Measurements from ENCODE around the gene DHRS12. TPM values are rescaled to one million over a fixed set of nuclear protein-coding genes. Genes with fewer than 3 reads are reported as not detected.

DHRS12 gene
- total RNA-seq, 6 experiments from 2014 or later: 10.2 to 17.6 (median 12.4) TPM

DNA sequence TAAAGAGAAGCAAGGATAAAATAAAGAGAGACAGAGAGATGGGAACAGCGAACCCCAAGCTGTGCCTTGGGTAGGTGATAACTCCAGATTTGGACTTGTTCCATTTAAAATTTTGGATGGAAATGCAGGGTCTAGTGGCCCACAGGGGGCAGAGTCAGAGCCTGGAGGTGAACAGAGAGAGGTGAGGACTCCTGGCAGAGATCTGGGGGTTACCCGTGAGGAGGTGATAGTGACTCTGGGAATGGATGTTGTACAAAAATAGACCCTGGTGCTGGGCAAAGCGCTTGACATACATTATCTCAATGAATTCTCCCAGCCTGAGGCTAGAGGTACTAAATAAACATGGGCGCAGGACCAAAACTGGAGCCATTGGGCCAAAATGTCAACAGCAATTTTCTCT lies 14.3 kb upstream of the DHRS12 start:
- TF ChIP-seq POLR2A (IDR thresholded peaks at IDR 0.05): no peak
- TF ChIP-seq, protein P1, sequence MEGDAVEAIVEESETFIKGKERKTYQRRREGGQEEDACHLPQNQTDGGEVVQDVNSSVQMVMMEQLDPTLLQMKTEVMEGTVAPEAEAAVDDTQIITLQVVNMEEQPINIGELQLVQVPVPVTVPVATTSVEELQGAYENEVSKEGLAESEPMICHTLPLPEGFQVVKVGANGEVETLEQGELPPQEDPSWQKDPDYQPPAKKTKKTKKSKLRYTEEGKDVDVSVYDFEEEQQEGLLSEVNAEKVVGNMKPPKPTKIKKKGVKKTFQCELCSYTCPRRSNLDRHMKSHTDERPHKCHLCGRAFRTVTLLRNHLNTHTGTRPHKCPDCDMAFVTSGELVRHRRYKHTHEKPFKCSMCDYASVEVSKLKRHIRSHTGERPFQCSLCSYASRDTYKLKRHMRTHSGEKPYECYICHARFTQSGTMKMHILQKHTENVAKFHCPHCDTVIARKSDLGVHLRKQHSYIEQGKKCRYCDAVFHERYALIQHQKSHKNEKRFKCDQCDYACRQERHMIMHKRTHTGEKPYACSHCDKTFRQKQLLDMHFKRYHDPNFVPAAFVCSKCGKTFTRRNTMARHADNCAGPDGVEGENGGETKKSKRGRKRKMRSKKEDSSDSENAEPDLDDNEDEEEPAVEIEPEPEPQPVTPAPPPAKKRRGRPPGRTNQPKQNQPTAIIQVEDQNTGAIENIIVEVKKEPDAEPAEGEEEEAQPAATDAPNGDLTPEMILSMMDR (IDR thresholded peaks at IDR 0.05): no peak
- Histone ChIP-seq H3K4me1 (peaks cover 0 to 3% (median 0%) of the 10 kb centered on the region in 4 donors), H3K9me3 (no peaks in the 10 kb centered on the region), H3K27me3 (no peaks in the 10 kb centered on the region), H3K36me3 (no peaks in the 10 kb centered on the region), H3K27ac (no peak overlapping the region), H3K4me3 (no peak overlapping the region)
- intact Hi-C loops (cut with DNase I): no loop called here
- ATAC-seq (no peak), DNase-seq (no peak)
- WGBS (ENCODE audit: insufficient coverage, low coverage, low lambda C conversion rate, missing lambda C conversion rate): 90% methylated on average over 4 of the region's 4 CpGs

DNA sequence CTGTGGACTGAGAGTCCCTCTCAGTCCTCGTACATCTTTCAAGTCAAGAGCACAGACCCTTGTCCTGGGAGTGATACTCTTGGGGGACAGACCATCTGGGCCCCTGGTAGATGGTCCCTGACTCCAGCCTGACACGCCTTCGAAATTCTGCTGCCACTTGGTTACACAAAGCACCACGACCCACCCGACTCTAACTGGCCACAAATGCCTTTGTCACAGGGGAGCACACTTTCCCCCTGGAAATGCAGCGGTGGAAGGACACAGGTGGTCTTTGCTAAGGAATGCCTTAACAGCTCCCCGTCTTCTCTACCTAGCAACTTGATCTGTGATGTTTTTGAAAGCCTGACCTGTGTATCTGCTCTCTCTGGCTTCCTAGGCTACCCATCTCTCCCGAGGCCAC lies 13.8 kb upstream of the DHRS12 start:
- H3K36me3 ChIP-seq: no peaks in the 10 kb centered on the region
- DNase-seq (no peak), ATAC-seq (no peak)
- no peak overlapping the region for H3K27ac ChIP-seq
- no peaks in the 10 kb centered on the region for H3K9me3 ChIP-seq
- 78% methylated on average over 7 of the region's 8 CpGs for WGBS (ENCODE audit: insufficient coverage, low coverage, low lambda C conversion rate, missing lambda C conversion rate)
- intact Hi-C loops (cut with DNase I): no loop called here
- no peak for TF ChIP-seq POLR2A (IDR thresholded peaks at IDR 0.05)
- TF ChIP-seq, protein P1 (IDR thresholded peaks at IDR 0.05): no peak
- no peaks in the 10 kb centered on the region for H3K27me3 ChIP-seq
- no peak overlapping the region for H3K4me3 ChIP-seq
- peaks cover 0 to 3% (median 0%) of the 10 kb centered on the region in 4 donors for H3K4me1 ChIP-seq

DNA sequence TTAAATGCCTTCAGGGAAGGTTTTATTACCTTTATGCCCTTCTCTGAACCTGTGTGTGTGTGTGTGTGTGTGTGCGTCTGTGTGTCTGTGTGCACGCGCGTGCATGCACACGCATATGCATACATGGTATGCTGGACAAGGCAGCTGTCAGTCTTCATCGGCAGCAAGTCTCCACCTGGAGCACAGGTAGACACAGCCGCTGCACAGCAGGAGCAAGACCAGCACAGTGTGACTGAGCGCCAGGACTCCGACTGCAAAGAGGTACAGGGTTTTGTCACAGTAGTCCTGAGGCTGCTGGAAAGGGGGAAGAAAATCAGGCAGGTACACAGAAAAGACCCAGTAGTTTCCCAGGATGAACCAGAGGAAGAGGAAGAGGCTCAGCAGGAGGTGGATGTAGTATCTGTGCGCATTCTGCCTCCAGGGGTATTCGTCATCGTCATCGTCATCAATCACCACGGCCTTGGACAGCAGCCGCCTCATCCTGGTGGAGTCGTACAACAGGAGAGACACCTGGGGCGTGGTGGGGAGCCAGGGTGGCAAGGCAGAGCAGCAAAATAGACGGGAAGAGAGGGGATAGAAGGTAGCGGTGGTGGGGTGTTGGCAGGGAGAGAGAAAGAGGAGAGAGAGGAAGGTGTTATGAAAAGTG lies 12.8 kb upstream of the DHRS12 start:
- ATAC-seq (no peak), DNase-seq (no peak)
- 86% methylated on average over 16 of the region's 19 CpGs for WGBS (ENCODE audit: insufficient coverage, low coverage, low lambda C conversion rate, missing lambda C conversion rate)
- TF ChIP-seq POLR2A (IDR thresholded peaks at IDR 0.05): no peak
- TF ChIP-seq, protein P1 (IDR thresholded peaks at IDR 0.05): no peak
- Histone ChIP-seq H3K4me1 (peaks cover 0 to 3% (median 0%) of the 10 kb centered on the region in 4 donors), H3K4me3 (no peak overlapping the region), H3K36me3 (no peaks in the 10 kb centered on the region), H3K27ac (no peak overlapping the region), H3K27me3 (no peaks in the 10 kb centered on the region), H3K9me3 (no peaks in the 10 kb centered on the region)
- intact Hi-C loops (cut with DNase I): no loop called here

DNA sequence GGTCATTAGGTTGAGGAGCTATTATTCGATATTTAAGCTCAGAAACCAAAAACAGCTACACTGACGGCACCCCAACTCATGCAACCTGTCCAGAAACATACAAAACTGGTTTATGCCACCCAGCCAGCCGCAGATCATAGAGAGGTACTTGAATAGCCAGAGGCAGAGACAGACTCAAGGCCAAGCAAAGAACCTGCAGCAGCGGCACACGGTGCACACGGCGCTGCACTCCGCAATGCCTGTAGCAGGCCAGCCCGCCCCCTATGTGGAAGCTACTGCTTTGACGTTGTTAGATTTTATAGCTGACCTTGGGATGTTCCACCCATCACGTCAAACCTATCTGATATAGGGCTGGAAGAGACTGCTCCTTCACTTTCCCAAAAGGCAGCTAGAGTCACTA lies 11.9 kb upstream of the DHRS12 start:
- no peak for DNase-seq
- H3K36me3 ChIP-seq: no peaks in the 10 kb centered on the region
- H3K27me3 ChIP-seq: no peaks in the 10 kb centered on the region
- no peaks in the 10 kb centered on the region for H3K9me3 ChIP-seq
- WGBS (ENCODE audit: insufficient coverage, low coverage, low lambda C conversion rate, missing lambda C conversion rate): 81% methylated on average over 3 of the region's 11 CpGs
- ATAC-seq: no peak
- TF ChIP-seq POLR2A (IDR thresholded peaks at IDR 0.05): no peak
- TF ChIP-seq, protein P1 (IDR thresholded peaks at IDR 0.05): no peak
- intact Hi-C loops (cut with DNase I): no loop called here
- H3K4me1 ChIP-seq: peaks cover 0 to 3% (median 0%) of the 10 kb centered on the region in 4 donors
- H3K27ac ChIP-seq: peak overlapping the region in 1 of 3 donors; percentile 88
- H3K4me3 ChIP-seq: no peak overlapping the region

Measured in right lobe of liver (tissue), 6 donors.